ENCODE results near the gene HMGCS2. TPM values are rescaled to one million over a fixed set of nuclear protein-coding genes. Genes with fewer than 3 reads are reported as not detected.

The HMGCS2 gene
- total RNA-seq, 1 experiment from 2014 or later = not detected

GRCh38 chr1:119808491-119808890, 39.8 kb upstream of the HMGCS2 start:
- no peak overlapping the region for H3K4me3 ChIP-seq
- H3K4me2 ChIP-seq = 0 out of 2 replicates have a peak overlapping the region, but pooled peaks have one; percentile 47
- no TSS peak for BruUV-seq (replicated peaks)
- intact Hi-C loops (cut with micrococcal nuclease; ENCODE audit: unreplicated experiment) = loop anchor here (10.0 kb wide), 1 partner anchor 56 kb away; no protein-coding TSS in a partner anchor
- no peak overlapping the region for H3K27ac ChIP-seq
- H3K36me3 ChIP-seq (ENCODE audit: low read depth) = no peaks in the 10 kb centered on the region
- no peaks in the 10 kb centered on the region for H3K79me2 ChIP-seq (ENCODE audit: low read depth)
- H4K20me1 ChIP-seq (ENCODE audit: insufficient read depth) = no peaks in the 10 kb centered on the region
- no peaks in the 10 kb centered on the region for H3F3A ChIP-seq (ENCODE audit: insufficient read depth, low read depth)
- POLR2A ChIA-PET (ENCODE audit: unreplicated experiment) = interaction anchor here (0.6 kb wide), 2 partner anchors 16 to 125 kb away, joined by 8 to 15 read pairs; no protein-coding TSS in a partner anchor
- no peaks in the 10 kb centered on the region for H3K9me3 ChIP-seq (ENCODE audit: insufficient read depth, low read depth)
- no peaks in the 10 kb centered on the region for H3K4me1 ChIP-seq (replicated peaks; ENCODE audit: insufficient read depth)
- no peaks in the 10 kb centered on the region for H3K9me2 ChIP-seq (ENCODE audit: insufficient read depth)
- H3K27me3 ChIP-seq (ENCODE audit: insufficient read depth, low read depth) = no peaks in the 10 kb centered on the region
- DNase-seq = no peak
- CTCF ChIA-PET = interaction anchor here (1.0 to 1.1 kb wide), 3 partner anchors 28 to 93 kb away, joined by 3 to 7 read pairs (median 4); no protein-coding TSS in a partner anchor
- no peak overlapping the region for H2AFZ ChIP-seq
- TF ChIP-seq CTCF (conservative IDR thresholded peaks at IDR 0.05) = no peak
- no peak for TF ChIP-seq EZH2 (IDR thresholded peaks at IDR 0.05; ENCODE audit: low read depth)

GRCh38 chr1:119806489-119806888, 37.8 kb upstream of the HMGCS2 start:
- H3F3A ChIP-seq (ENCODE audit: insufficient read depth, low read depth) = no peaks in the 10 kb centered on the region
- H3K4me3 ChIP-seq = no peak overlapping the region
- intact Hi-C loops (cut with micrococcal nuclease; ENCODE audit: unreplicated experiment) = loop anchor here (10.0 kb wide), 1 partner anchor 58 kb away; no protein-coding TSS in a partner anchor
- H3K4me1 ChIP-seq (replicated peaks; ENCODE audit: insufficient read depth) = no peaks in the 10 kb centered on the region
- no peaks in the 10 kb centered on the region for H3K27me3 ChIP-seq (ENCODE audit: insufficient read depth, low read depth)
- TF ChIP-seq CTCF (conservative IDR thresholded peaks at IDR 0.05) (no peak), EZH2 (IDR thresholded peaks at IDR 0.05; ENCODE audit: low read depth) (no peak)
- CTCF ChIA-PET = no interaction called here
- POLR2A ChIA-PET (ENCODE audit: unreplicated experiment) = no interaction called here
- no peaks in the 10 kb centered on the region for H3K9me3 ChIP-seq (ENCODE audit: insufficient read depth, low read depth)
- no peaks in the 10 kb centered on the region for H3K79me2 ChIP-seq (ENCODE audit: low read depth)
- H4K20me1 ChIP-seq (ENCODE audit: insufficient read depth) = no peaks in the 10 kb centered on the region
- H3K9me2 ChIP-seq (ENCODE audit: insufficient read depth) = no peaks in the 10 kb centered on the region
- no peak for DNase-seq
- no peak overlapping the region for H3K27ac ChIP-seq
- no peak overlapping the region for H3K4me2 ChIP-seq
- H2AFZ ChIP-seq = no peak overlapping the region
- BruUV-seq (replicated peaks) = no TSS peak
- no peaks in the 10 kb centered on the region for H3K36me3 ChIP-seq (ENCODE audit: low read depth)

- Histone ChIP-seq H3K4me2 (no peak overlapping the region), H4K20me1 (ENCODE audit: insufficient read depth) (no peaks in the 10 kb centered on the region), H3K27ac (no peak overlapping the region), H3F3A (ENCODE audit: insufficient read depth, low read depth) (no peaks in the 10 kb centered on the region), H3K27me3 (ENCODE audit: insufficient read depth, low read depth) (no peaks in the 10 kb centered on the region), H3K36me3 (ENCODE audit: low read depth) (no peaks in the 10 kb centered on the region), H3K79me2 (ENCODE audit: low read depth) (no peaks in the 10 kb centered on the region), H3K9me2 (ENCODE audit: insufficient read depth) (no peaks in the 10 kb centered on the region), H2AFZ (no peak overlapping the region), H3K9me3 (ENCODE audit: insufficient read depth, low read depth) (no peaks in the 10 kb centered on the region), H3K4me1 (replicated peaks; ENCODE audit: insufficient read depth) (no peaks in the 10 kb centered on the region), H3K4me3 (no peak overlapping the region)
- intact Hi-C loops (cut with micrococcal nuclease; ENCODE audit: unreplicated experiment) = loop anchor here (10.0 kb wide), 1 partner anchor 59 kb away; no protein-coding TSS in a partner anchor
- no TSS peak for BruUV-seq (replicated peaks)
- TF ChIP-seq CTCF (conservative IDR thresholded peaks at IDR 0.05) (no peak), EZH2 (IDR thresholded peaks at IDR 0.05; ENCODE audit: low read depth) (no peak)
- POLR2A ChIA-PET (ENCODE audit: unreplicated experiment) = no interaction called here
- CTCF ChIA-PET = interaction anchor here (0.6 kb wide), 1 partner anchor 18 kb away, joined by 3 read pairs; no protein-coding TSS in a partner anchor
- no peak for DNase-seq
These were observed 37.0 kb upstream of the HMGCS2 start for GRCh38 chr1:119805746-119806145.
